Measurements from ENCODE around the gene SIM2.

DNA sequence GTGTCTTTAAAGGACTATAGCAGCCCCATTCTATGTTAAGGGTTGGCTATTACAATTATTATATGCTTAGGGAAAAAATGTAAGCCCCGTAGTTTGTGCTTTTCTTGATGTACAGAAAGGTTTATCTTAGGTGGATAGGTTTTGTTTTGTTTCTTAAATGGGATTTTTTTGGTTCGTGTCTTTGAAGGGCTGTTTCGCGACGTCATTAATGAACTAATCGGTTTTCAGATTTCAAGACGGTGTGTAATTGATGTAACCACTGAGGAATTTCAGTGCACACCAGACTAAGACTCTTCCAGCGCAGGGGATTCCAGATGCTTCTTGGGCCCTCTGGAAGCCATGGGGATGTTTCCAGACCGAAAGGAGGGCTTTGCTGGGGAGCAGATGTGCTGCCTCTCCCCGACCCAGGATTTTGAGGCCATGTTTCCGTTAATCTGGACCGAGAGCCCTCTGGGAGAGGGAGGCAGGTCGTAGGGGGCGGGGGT, 4.8 kb upstream of the SIM2 start:
- TF ChIP-seq SMC3 (conservative IDR thresholded peaks at IDR 0.05; ENCODE audit: poor library complexity) (no peak), POLR2AphosphoS5 (IDR thresholded peaks at IDR 0.05) (no peak), EP300 (conservative IDR thresholded peaks at IDR 0.05; ENCODE audit: poor library complexity, severe bottlenecking) (no peak)
- TF ChIP-seq, protein P1, sequence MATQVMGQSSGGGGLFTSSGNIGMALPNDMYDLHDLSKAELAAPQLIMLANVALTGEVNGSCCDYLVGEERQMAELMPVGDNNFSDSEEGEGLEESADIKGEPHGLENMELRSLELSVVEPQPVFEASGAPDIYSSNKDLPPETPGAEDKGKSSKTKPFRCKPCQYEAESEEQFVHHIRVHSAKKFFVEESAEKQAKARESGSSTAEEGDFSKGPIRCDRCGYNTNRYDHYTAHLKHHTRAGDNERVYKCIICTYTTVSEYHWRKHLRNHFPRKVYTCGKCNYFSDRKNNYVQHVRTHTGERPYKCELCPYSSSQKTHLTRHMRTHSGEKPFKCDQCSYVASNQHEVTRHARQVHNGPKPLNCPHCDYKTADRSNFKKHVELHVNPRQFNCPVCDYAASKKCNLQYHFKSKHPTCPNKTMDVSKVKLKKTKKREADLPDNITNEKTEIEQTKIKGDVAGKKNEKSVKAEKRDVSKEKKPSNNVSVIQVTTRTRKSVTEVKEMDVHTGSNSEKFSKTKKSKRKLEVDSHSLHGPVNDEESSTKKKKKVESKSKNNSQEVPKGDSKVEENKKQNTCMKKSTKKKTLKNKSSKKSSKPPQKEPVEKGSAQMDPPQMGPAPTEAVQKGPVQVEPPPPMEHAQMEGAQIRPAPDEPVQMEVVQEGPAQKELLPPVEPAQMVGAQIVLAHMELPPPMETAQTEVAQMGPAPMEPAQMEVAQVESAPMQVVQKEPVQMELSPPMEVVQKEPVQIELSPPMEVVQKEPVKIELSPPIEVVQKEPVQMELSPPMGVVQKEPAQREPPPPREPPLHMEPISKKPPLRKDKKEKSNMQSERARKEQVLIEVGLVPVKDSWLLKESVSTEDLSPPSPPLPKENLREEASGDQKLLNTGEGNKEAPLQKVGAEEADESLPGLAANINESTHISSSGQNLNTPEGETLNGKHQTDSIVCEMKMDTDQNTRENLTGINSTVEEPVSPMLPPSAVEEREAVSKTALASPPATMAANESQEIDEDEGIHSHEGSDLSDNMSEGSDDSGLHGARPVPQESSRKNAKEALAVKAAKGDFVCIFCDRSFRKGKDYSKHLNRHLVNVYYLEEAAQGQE (IDR thresholded peaks at IDR 0.05; ENCODE audit: borderline replicate concordance): no peak
- TF ChIP-seq, protein P2, sequence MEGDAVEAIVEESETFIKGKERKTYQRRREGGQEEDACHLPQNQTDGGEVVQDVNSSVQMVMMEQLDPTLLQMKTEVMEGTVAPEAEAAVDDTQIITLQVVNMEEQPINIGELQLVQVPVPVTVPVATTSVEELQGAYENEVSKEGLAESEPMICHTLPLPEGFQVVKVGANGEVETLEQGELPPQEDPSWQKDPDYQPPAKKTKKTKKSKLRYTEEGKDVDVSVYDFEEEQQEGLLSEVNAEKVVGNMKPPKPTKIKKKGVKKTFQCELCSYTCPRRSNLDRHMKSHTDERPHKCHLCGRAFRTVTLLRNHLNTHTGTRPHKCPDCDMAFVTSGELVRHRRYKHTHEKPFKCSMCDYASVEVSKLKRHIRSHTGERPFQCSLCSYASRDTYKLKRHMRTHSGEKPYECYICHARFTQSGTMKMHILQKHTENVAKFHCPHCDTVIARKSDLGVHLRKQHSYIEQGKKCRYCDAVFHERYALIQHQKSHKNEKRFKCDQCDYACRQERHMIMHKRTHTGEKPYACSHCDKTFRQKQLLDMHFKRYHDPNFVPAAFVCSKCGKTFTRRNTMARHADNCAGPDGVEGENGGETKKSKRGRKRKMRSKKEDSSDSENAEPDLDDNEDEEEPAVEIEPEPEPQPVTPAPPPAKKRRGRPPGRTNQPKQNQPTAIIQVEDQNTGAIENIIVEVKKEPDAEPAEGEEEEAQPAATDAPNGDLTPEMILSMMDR (IDR thresholded peaks at IDR 0.05; ENCODE audit: poor library complexity, severe bottlenecking): no peak
